Esophagus muscularis mucosa (tissue), 3 donors: ENCODE results near the gene DCAF8.

Experiments used
- POLR2A ChIP-seq: fragments of 450-650 bp; IDR thresholded peaks from one replicate; pipeline ENCODE4 v1.6.1; 2017; ENCODE audit warnings: antibody characterized with exemption, moderate library complexity, mild to moderate bottlenecking, low read depth
- TF ChIP-seq, protein P1 (sequence below), 3 experiments: fragments of 200-600 bp in 2 of 3; fragments of 450-650 bp in 1 of 3; sonication (generic) in 2 of 3; IDR thresholded peaks; one replicate each; pipeline ENCODE4 v1.5.1; 2017 to 2019; ENCODE audit warnings: antibody characterized with exemption in 3 of 3, mild to moderate bottlenecking in 2 of 3, moderate library complexity in 1 of 3

DNA sequence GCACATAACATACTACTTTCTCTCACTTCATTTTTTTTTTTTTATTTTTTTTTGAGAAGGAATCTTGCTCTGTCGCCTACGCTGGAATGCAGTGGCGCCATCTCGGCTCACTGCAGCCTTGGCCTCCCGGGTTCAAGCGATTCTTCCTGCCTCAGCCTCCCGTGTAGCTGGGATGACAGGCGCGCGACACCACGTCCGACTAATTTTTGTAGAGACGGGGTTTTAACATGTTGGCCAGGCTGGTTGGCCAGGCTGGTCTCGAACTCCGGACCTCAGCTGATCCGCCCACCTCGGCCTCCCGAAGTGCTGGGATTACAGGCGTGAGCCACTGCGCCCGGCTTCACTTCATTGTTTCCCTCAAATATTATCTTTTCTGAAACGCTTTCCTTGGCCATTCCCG lies 23.2 kb upstream of the DCAF8 start:
- TF ChIP-seq, protein P1, sequence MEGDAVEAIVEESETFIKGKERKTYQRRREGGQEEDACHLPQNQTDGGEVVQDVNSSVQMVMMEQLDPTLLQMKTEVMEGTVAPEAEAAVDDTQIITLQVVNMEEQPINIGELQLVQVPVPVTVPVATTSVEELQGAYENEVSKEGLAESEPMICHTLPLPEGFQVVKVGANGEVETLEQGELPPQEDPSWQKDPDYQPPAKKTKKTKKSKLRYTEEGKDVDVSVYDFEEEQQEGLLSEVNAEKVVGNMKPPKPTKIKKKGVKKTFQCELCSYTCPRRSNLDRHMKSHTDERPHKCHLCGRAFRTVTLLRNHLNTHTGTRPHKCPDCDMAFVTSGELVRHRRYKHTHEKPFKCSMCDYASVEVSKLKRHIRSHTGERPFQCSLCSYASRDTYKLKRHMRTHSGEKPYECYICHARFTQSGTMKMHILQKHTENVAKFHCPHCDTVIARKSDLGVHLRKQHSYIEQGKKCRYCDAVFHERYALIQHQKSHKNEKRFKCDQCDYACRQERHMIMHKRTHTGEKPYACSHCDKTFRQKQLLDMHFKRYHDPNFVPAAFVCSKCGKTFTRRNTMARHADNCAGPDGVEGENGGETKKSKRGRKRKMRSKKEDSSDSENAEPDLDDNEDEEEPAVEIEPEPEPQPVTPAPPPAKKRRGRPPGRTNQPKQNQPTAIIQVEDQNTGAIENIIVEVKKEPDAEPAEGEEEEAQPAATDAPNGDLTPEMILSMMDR (IDR thresholded peaks at IDR 0.05) = no peak
- TF ChIP-seq POLR2A = no peak
